ENCODE measurements around the gene TUBB4A. TPM values are rescaled to one million over a fixed set of nuclear protein-coding genes. Genes with fewer than 3 reads are reported as not detected.

Gene TUBB4A
- total RNA-seq, 1 experiment from 2014 or later = 20.3 TPM

- Mint-ChIP-seq H3K4me1 (peaks cover 8 to 23% of the 10 kb centered on the region in 2 experiments), H3K36me3 (ENCODE audit: insufficient read depth in 1 of 3, low read depth in 3 of 3) (no peaks in the 10 kb centered on the region; a peak in 1 of 7 replicates), H3K27ac (no peak overlapping the region), H3K4me3 (peak overlapping the region in 1 of 2 experiments; percentile 59; a peak in 1 of 5 replicates), H3K27me3 (ENCODE audit: low read depth) (peaks cover 7% of the 10 kb centered on the region; the same call in 1 of the 2 replicates), H3K9me3 (no peaks in the 10 kb centered on the region; a peak in 2 of 5 replicates)
- no CpG with 5 or more reads among the region's 15 CpGs for WGBS (ENCODE audit: extremely low coverage, insufficient read length, low lambda C conversion rate)
- Histone ChIP-seq H4K8ac (replicated peaks; ENCODE audit: insufficient read length, low read depth, low read length) (no peak overlapping the region), H4K20me1 (ENCODE audit: control insufficient read depth, insufficient read depth, insufficient read length) (no peaks in the 10 kb centered on the region), H3K4me1 (ENCODE audit: insufficient read depth, low read length) (peaks cover 4% of the 10 kb centered on the region; the same call in 1 of the 2 replicates), H3K79me1 (ENCODE audit: insufficient read depth, low read depth, low read length, poor library complexity, severe bottlenecking) (no peaks in the 10 kb centered on the region), H2BK120ac (ENCODE audit: low read depth, low read length, poor library complexity, severe bottlenecking) (no peak overlapping the region), H3K27ac (ENCODE audit: insufficient read length, low read depth, low read length) (no peak overlapping the region), H3K4me2 (ENCODE audit: insufficient read depth, insufficient read length, low read length) (no peak overlapping the region), H3K14ac (ENCODE audit: insufficient read depth, low read length) (no peak overlapping the region), H3K23ac (ENCODE audit: insufficient read length, low read depth, low read length) (no peak overlapping the region), H3K23me2 (ENCODE audit: insufficient read length, low read depth, low read length, poor library complexity, severe bottlenecking) (peaks cover 8% of the 10 kb centered on the region), H3K18ac (ENCODE audit: insufficient read length, low read depth, low read length) (no peak overlapping the region), H4K5ac (ENCODE audit: insufficient read length, low read depth, low read length) (no peak overlapping the region), H3K9ac (ENCODE audit: extremely low read depth, insufficient read length, low read length) (no peak overlapping the region), H3K56ac (ENCODE audit: insufficient read length, low read depth, low read length) (no peak overlapping the region), H2AK5ac (ENCODE audit: insufficient read length, low read length) (no peak overlapping the region), H3K79me2 (ENCODE audit: insufficient read depth, low read length) (no peaks in the 10 kb centered on the region), H2BK12ac (ENCODE audit: insufficient read length, low read depth, low read length) (no peak overlapping the region), H3K27me3 (ENCODE audit: insufficient read depth, low read length) (no peaks in the 10 kb centered on the region), H4K91ac (ENCODE audit: insufficient read length, low read depth, low read length) (no peak overlapping the region), H2BK20ac (ENCODE audit: low read depth, low read length, poor library complexity, severe bottlenecking) (no peak overlapping the region), H2BK5ac (ENCODE audit: insufficient read length, low read length) (no peak overlapping the region), H3T11ph (ENCODE audit: low read length) (no peak overlapping the region), H3K9me3 (ENCODE audit: control insufficient read depth, low read depth, low read length) (no peaks in the 10 kb centered on the region), H3K4ac (ENCODE audit: low read depth, low read length) (no peak overlapping the region), H2BK15ac (ENCODE audit: low read depth, low read length) (no peak overlapping the region), H2AFZ (ENCODE audit: low read length) (no peak overlapping the region)
- no peak for DNase-seq
- TF ChIP-seq CTCF (conservative IDR thresholded peaks at IDR 0.05) = no peak
Observed at GRCh38 chr19:6514926-6515544, 12.9 kb upstream of the TUBB4A start.

Data from H9 (cell line).